SU-DHL-6 (cell line): ENCODE data around the gene PRLHR.

ENCODE experiments used
- H2AFZ ChIP-seq: fragments of 200-600 bp; sonication (generic); 2 replicates; pipeline ENCODE4 v1.6.1; 2014; ENCODE audit warnings: low read depth, mild to moderate bottlenecking, moderate library complexity, mixed read lengths, antibody characterized with exemption, low read length; ENCODE audit not compliant: severe bottlenecking
- H3F3A ChIP-seq: fragments of 200-600 bp; shearing (Covaris generic); 2 replicates; pipeline ENCODE4 v1.6.0; 2016; ENCODE audit warnings: antibody characterized with exemption, mild to moderate bottlenecking; ENCODE audit not compliant: insufficient read depth
- H3K27ac ChIP-seq: fragments of 200-600 bp; sonication (generic); 2 replicates; pipeline ENCODE4 v1.5.1; 2016; ENCODE audit warnings: low read depth, mild to moderate bottlenecking, low read length, moderate library complexity, mixed read lengths
- H3K27me3 ChIP-seq: fragments of 200-600 bp; sonication (generic), shearing (Covaris generic); 2 replicates; pipeline ENCODE4 v1.6.0; 2014; ENCODE audit warnings: mild to moderate bottlenecking, low read length
- H3K36me3 ChIP-seq: fragments of 200-600 bp; sonication (generic); 2 replicates; pipeline ENCODE4 v1.6.1; 2014; ENCODE audit warnings: mild to moderate bottlenecking, low read length, mixed read lengths
- H3K4me2 ChIP-seq: fragments of 300-600, 200-600 bp; shearing (Covaris generic), sonication (generic); 2 replicates; pipeline ENCODE4 v1.6.0; 2014; ENCODE audit warnings: low read length, low read depth, mild to moderate bottlenecking; ENCODE audit not compliant: poor library complexity, severe bottlenecking
- H3K4me3 ChIP-seq: fragments of 200-600 bp; sonication (generic); 2 replicates; pipeline ENCODE4 v1.5.1; 2014; ENCODE audit warnings: antibody characterized with exemption, low read length, mild to moderate bottlenecking, mixed read lengths; ENCODE audit not compliant: insufficient read depth, poor library complexity, severe bottlenecking
- H3K79me2 ChIP-seq: fragments of 200-600 bp; sonication (generic); 2 replicates; pipeline ENCODE4 v1.6.1; 2014; ENCODE audit warnings: mild to moderate bottlenecking, low read length, moderate library complexity; ENCODE audit not compliant: insufficient read depth
- H3K9ac ChIP-seq: fragments of 200-600 bp; sonication (generic); 2 replicates; pipeline ENCODE4 v1.7.0; 2014; ENCODE audit warnings: mild to moderate bottlenecking, low read length
- H3K9me2 ChIP-seq: fragments of 200-600 bp; sonication (generic); replicated peaks from 2 replicates; pipeline ENCODE4 v1.6.1; 2014; ENCODE audit warnings: low read length; ENCODE audit not compliant: insufficient read depth
- H3K9me3 ChIP-seq: fragments of 200-600 bp; sonication (generic); 2 replicates; pipeline ENCODE4 v1.6.1; 2014; ENCODE audit warnings: low read length, mixed read lengths; ENCODE audit not compliant: insufficient read depth
- H4K20me1 ChIP-seq: fragments of 200-600 bp; sonication (generic); 2 replicates; pipeline ENCODE4 v1.6.1; 2014; ENCODE audit warnings: low read depth, mild to moderate bottlenecking, antibody characterized with exemption, low read length, moderate library complexity, mixed read lengths
- CTCF ChIP-seq: fragments of 200-600 bp; sonication (generic); IDR thresholded peaks from one replicate; pipeline ENCODE4 v1.5.1; 2017; ENCODE audit warnings: antibody characterized with exemption, mild to moderate bottlenecking, low read length, moderate library complexity; ENCODE audit not compliant: insufficient read depth, poor library complexity, severe bottlenecking
- EZH2phosphoT487 ChIP-seq: fragments of 200-600 bp; sonication (generic), shearing (Covaris generic); conservative IDR thresholded peaks from 2 replicates; pipeline ENCODE4 v1.6.1; 2018; ENCODE audit warnings: mild to moderate bottlenecking, antibody characterized with exemption, low read length, moderate library complexity, mixed read lengths

The PRLHR gene

GRCh38 chr10:118587881-118588651 is 7.4 kb downstream of the PRLHR start:
- no peaks in the 10 kb centered on the region for H3K9me3 ChIP-seq
- no peak overlapping the region for H3K4me3 ChIP-seq
- H3K4me2 ChIP-seq = no peak overlapping the region
- H3K27me3 ChIP-seq = no peaks in the 10 kb centered on the region
- TF ChIP-seq CTCF (no peak), EZH2phosphoT487 (no peak)
- H3K9ac ChIP-seq = no peak overlapping the region
- H3K36me3 ChIP-seq = no peaks in the 10 kb centered on the region
- no peaks in the 10 kb centered on the region for H3F3A ChIP-seq
- no peak overlapping the region for H2AFZ ChIP-seq
- H3K27ac ChIP-seq = no peak overlapping the region
- no peaks in the 10 kb centered on the region for H3K79me2 ChIP-seq
- H4K20me1 ChIP-seq = no peaks in the 10 kb centered on the region
- H3K9me2 ChIP-seq = no peaks in the 10 kb centered on the region

GRCh38 chr10:118586911-118587310 is 8.5 kb downstream of the PRLHR start:
- no peak overlapping the region for H3K9ac ChIP-seq
- no peaks in the 10 kb centered on the region for H4K20me1 ChIP-seq
- no peaks in the 10 kb centered on the region for H3K9me2 ChIP-seq
- no peak overlapping the region for H3K4me2 ChIP-seq
- no peaks in the 10 kb centered on the region for H3F3A ChIP-seq
- no peaks in the 10 kb centered on the region for H3K79me2 ChIP-seq
- no peaks in the 10 kb centered on the region for H3K9me3 ChIP-seq
- H3K36me3 ChIP-seq = no peaks in the 10 kb centered on the region
- no peak overlapping the region for H3K4me3 ChIP-seq
- H2AFZ ChIP-seq = no peak overlapping the region
- TF ChIP-seq CTCF = no peak
- no peak for TF ChIP-seq EZH2phosphoT487
- H3K27me3 ChIP-seq = no peaks in the 10 kb centered on the region
- no peak overlapping the region for H3K27ac ChIP-seq

- H4K20me1 ChIP-seq = no peaks in the 10 kb centered on the region
- H2AFZ ChIP-seq = no peak overlapping the region
- H3K9me2 ChIP-seq = no peaks in the 10 kb centered on the region
- H3K27ac ChIP-seq = no peak overlapping the region
- no peak overlapping the region for H3K9ac ChIP-seq
- no peaks in the 10 kb centered on the region for H3K9me3 ChIP-seq
- TF ChIP-seq CTCF (no peak), EZH2phosphoT487 (no peak)
- H3K4me2 ChIP-seq = no peak overlapping the region
- no peaks in the 10 kb centered on the region for H3F3A ChIP-seq
- no peak overlapping the region for H3K4me3 ChIP-seq
- H3K79me2 ChIP-seq = no peaks in the 10 kb centered on the region
- H3K27me3 ChIP-seq = no peaks in the 10 kb centered on the region
- H3K36me3 ChIP-seq = no peaks in the 10 kb centered on the region
Observed at GRCh38 chr10:118585794-118586193, 9.7 kb downstream of the PRLHR start.
